ENCODE data around the gene POU2AF1. TPM values are rescaled to one million over a fixed set of nuclear protein-coding genes. Genes with fewer than 3 reads are reported as not detected.

Gene POU2AF1
- polyA plus RNA-seq, 6 donors from 2014 or later, result 63.6 to 114 (median 89.3) TPM

- Mint-ChIP-seq H3K4me1 (peaks cover 56 to 64% (median 59%) of the 10 kb centered on the region in 3 donors), H3K27me3 (no peaks in the 10 kb centered on the region), H3K36me3 (peaks cover 28 to 44% of the 10 kb centered on the region in 2 donors), H3K9me3 (no peaks in the 10 kb centered on the region), H3K4me3 (peak overlapping the region in 3 of 8 donors; percentile 4 to 77 (median 60)), H3K27ac (peak overlapping the region in 5 of 6 donors; percentile 22 to 70 (median 58))
- ATAC-seq (ENCODE audit: low read depth in 2 of 2), result no peak
- DNase-seq, result no peak
Observed at GRCh38 chr11:111361052-111361801, 17.8 kb downstream of the POU2AF1 start.

DNA sequence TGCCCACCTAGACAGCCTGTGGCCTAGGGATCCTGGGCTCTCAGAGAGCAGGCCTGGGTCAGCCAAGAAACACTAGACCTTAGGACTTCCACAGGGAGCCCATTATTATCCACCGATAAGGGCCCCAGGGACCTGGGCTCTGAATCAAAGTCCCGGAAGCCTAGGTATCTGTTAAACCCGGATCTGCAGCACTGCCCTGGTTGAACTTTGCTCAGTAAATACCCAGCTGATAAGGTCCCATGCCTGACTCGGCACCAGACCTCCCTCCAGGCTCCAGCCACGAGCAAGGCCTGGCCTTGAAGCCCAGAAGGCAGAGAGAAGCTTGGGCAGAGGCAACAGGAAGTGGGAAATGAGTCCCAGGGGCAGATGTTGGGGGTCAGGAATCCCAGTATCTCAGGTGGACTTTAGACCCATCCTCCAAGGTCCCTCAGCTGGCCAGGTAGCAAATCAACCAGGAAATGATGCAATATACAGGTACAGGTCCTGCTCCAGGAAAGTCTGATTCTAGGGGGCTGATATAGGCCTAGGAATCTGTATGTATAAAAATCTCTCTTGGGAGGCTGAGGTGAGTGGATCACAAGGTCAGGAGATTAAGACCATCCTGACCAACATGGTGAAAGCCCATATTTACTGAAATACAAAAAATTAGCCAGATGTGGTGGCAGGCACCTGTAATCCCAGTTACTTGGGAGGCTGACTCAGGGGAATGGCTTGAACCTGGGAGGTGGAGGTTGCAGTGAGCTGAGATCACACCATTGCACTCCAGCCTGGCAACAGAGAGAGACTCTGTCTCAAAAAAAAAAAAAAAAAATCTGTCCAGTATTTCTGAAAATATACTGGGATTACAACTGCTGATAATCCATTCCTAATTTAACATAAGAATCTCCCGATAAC lies 18.7 kb downstream of the POU2AF1 start:
- H3K4me1 Mint-ChIP-seq, result peaks cover 51 to 63% (median 55%) of the 10 kb centered on the region in 3 donors
- H3K27ac Mint-ChIP-seq, result peak overlapping the region in 5 of 6 donors; percentile 22 to 73 (median 49)
- ATAC-seq (ENCODE audit: low read depth in 2 of 2), result no peak
- no peak for DNase-seq
- no peaks in the 10 kb centered on the region for H3K27me3 Mint-ChIP-seq
- peak overlapping the region in 1 of 8 donors; percentile 77 for H3K4me3 Mint-ChIP-seq
- H3K36me3 Mint-ChIP-seq, result peaks cover 27 to 40% of the 10 kb centered on the region in 2 donors
- H3K9me3 Mint-ChIP-seq, result no peaks in the 10 kb centered on the region

- peak; percentile 43 to 55 for ATAC-seq (ENCODE audit: low read depth in 2 of 2)
- Mint-ChIP-seq H3K4me3 (peak overlapping the region in 2 of 8 donors; percentile 15 to 77), H3K4me1 (peaks cover 48 to 61% (median 55%) of the 10 kb centered on the region in 3 donors), H3K9me3 (no peaks in the 10 kb centered on the region), H3K36me3 (peaks cover 34 to 36% of the 10 kb centered on the region in 2 donors), H3K27me3 (no peaks in the 10 kb centered on the region), H3K27ac (peak overlapping the region in 1 of 6 donors; percentile 44)
- DNase-seq, result no peak
Observed at GRCh38 chr11:111359223-111360149, 19.6 kb downstream of the POU2AF1 start.

- peaks cover 0 to under 1% (median 0%) of the 10 kb centered on the region in 7 donors for H3K9me3 Mint-ChIP-seq
- ATAC-seq (ENCODE audit: low read depth in 2 of 2), result peak; percentile 43 to 49
- no peak overlapping the region for H3K27ac Mint-ChIP-seq
- no peak overlapping the region for H3K4me3 Mint-ChIP-seq
- H3K36me3 Mint-ChIP-seq, result peaks cover 30 to 46% of the 10 kb centered on the region in 2 donors
- H3K4me1 Mint-ChIP-seq, result peaks cover 46 to 59% (median 55%) of the 10 kb centered on the region in 3 donors
- H3K27me3 Mint-ChIP-seq, result no peaks in the 10 kb centered on the region
- DNase-seq, result no peak
Observed at GRCh38 chr11:111358038-111359001, 20.8 kb downstream of the POU2AF1 start.

GRCh38 chr11:111357150-111358037 lies 21.7 kb downstream of the POU2AF1 start:
- H3K36me3 Mint-ChIP-seq, result peaks cover 34 to 52% of the 10 kb centered on the region in 2 donors
- DNase-seq, result no peak
- H3K27me3 Mint-ChIP-seq, result no peaks in the 10 kb centered on the region
- H3K4me1 Mint-ChIP-seq, result peaks cover 47 to 59% (median 55%) of the 10 kb centered on the region in 3 donors
- ATAC-seq (ENCODE audit: low read depth in 2 of 2), result no peak
- peak overlapping the region in 4 of 6 donors; percentile 73 to 81 (median 80) for H3K27ac Mint-ChIP-seq
- H3K9me3 Mint-ChIP-seq, result peaks cover 0 to 4% (median 0%) of the 10 kb centered on the region in 7 donors
- peak overlapping the region in 2 of 8 donors; percentile 47 to 61 for H3K4me3 Mint-ChIP-seq

- ATAC-seq (ENCODE audit: low read depth in 2 of 2), result no peak
- Mint-ChIP-seq H3K4me3 (no peak overlapping the region), H3K4me1 (peaks cover 40 to 53% (median 51%) of the 10 kb centered on the region in 3 donors), H3K9me3 (peaks cover 0 to 4% (median 0%) of the 10 kb centered on the region in 7 donors), H3K27me3 (no peaks in the 10 kb centered on the region), H3K36me3 (peaks cover 31 to 50% of the 10 kb centered on the region in 2 donors), H3K27ac (peak overlapping the region in 4 of 6 donors; percentile 63 to 80 (median 78))
- DNase-seq, result no peak
Observed at GRCh38 chr11:111356660-111357048, 22.4 kb downstream of the POU2AF1 start.

DNA sequence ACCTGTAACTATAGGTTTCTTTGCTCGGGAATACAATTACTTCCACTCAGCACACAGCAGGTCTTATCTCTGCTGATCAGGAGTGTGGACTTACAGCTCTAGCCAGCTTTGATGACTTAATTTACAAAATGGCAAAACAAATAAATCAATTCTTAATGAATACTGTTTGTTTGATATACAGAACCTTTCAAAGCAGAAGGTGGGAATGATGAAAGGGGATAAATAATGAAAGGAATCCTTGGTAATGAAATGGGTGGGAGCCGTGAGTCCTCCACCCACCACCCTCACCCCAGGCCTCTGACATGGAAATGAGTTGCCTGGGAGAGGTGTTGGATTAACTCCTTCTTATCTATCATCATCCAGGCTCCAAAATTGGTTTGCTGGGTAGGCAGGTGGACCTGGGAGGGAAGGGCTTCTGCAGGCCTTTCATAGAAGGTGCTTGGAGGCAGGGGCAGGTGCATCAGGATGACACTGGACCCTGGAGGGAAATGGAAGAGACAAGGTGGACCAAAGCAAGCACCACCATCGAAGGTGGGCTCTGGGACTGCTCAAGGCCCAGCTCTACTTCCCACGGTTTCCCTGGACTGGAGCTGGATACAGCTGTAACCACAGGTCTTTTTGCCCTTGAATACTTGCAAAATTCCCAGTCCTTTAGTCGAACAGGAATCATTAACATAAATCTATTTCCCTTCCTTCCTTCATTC lies 23.0 kb downstream of the POU2AF1 start:
- ATAC-seq (ENCODE audit: low read depth in 2 of 2), result no peak
- H3K36me3 Mint-ChIP-seq, result peaks cover 31 to 45% of the 10 kb centered on the region in 2 donors
- no peaks in the 10 kb centered on the region for H3K27me3 Mint-ChIP-seq
- peaks cover 40 to 53% (median 45%) of the 10 kb centered on the region in 3 donors for H3K4me1 Mint-ChIP-seq
- no peak for DNase-seq
- no peak overlapping the region for H3K4me3 Mint-ChIP-seq
- peak overlapping the region in 5 of 6 donors; percentile 62 to 88 (median 76) for H3K27ac Mint-ChIP-seq
- peaks cover 0 to 4% (median 0%) of the 10 kb centered on the region in 7 donors for H3K9me3 Mint-ChIP-seq

GRCh38 chr11:111355101-111355500 lies 24.0 kb downstream of the POU2AF1 start:
- peak overlapping the region in 1 of 8 donors; percentile 6 for H3K4me3 Mint-ChIP-seq
- H3K9me3 Mint-ChIP-seq, result peaks cover 0 to 4% (median 0%) of the 10 kb centered on the region in 7 donors

DNA sequence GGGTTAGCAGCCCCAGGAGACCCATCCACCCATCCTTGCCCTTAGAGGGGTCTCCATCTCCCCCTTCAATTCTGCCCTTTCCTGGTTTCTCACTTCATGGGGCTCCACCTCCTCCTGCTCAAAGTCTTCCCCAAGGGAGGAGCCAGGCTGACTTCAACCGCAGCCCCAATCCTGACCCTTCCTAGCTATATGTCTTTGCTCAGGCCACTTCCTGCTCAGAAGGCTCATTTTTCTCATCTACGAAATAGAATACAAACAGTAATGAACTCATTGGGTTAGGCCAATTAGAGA lies 24.5 kb downstream of the POU2AF1 start:
- peak overlapping the region in 5 of 6 donors; percentile 62 to 93 (median 88) for H3K27ac Mint-ChIP-seq
- no peaks in the 10 kb centered on the region for H3K27me3 Mint-ChIP-seq
- no peak overlapping the region for H3K4me3 Mint-ChIP-seq
- H3K4me1 Mint-ChIP-seq, result peaks cover 41 to 52% (median 46%) of the 10 kb centered on the region in 3 donors
- ATAC-seq (ENCODE audit: low read depth in 2 of 2) (no peak), DNase-seq (no peak)
- peaks cover 29 to 45% of the 10 kb centered on the region in 2 donors for H3K36me3 Mint-ChIP-seq
- H3K9me3 Mint-ChIP-seq, result peaks cover 0 to 4% (median 0%) of the 10 kb centered on the region in 7 donors

More at GRCh38 chr11:111355101-111355500, 24.0 kb downstream of the POU2AF1 start:
- no peak for DNase-seq
- Mint-ChIP-seq H3K27me3 (no peaks in the 10 kb centered on the region), H3K4me1 (peaks cover 41 to 49% (median 42%) of the 10 kb centered on the region in 3 donors), H3K36me3 (peaks cover 29 to 45% of the 10 kb centered on the region in 2 donors), H3K27ac (peak overlapping the region in 4 of 6 donors; percentile 69 to 88 (median 82))
- ATAC-seq (ENCODE audit: low read depth in 2 of 2), result no peak

DNA sequence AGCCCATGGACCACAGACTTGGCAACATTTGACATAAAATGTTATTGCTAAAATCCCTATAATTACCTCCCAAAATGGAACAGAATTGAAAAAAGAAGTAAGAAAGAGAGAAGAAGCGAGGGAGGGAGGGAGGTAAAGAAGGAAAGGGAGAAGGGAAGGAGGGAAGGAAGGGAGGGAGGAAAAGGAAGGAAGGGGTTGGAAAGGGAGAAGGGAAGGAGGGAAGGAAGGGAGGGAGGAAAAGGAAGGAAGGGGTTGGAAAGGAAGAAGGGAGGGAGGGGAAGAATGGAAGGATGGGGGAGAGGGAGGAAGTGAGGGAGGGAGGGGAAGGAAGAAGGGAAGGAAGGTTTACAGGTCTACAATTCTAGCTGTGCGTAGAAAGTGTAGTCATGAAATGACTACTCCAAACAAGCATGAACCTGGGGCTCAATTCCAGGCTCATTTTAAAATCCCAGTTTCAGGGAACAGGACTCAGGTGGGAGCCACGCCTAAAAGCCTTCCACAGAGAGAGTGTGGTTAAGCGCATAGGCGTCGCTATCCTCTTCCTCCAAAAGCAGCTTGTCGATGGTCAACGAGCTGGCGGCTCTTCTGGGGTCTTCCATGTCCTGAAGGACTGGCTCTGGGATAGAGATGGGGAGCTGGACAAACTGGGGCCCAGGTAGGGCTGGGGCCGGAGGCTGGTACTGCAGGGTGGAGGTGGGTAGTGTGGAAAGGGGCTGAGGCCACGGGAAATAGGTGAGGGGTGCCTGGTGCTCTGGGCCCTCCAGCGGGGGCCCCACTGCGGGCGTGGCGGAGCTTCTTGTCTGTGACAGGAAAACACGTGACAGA lies 25.1 kb downstream of the POU2AF1 start:
- H3K4me1 Mint-ChIP-seq, result peaks cover 41 to 53% (median 50%) of the 10 kb centered on the region in 3 donors
- ATAC-seq (ENCODE audit: low read depth in 2 of 2) (no peak), DNase-seq (no peak)
- H3K4me3 Mint-ChIP-seq, result no peak overlapping the region
- peak overlapping the region in 5 of 6 donors; percentile 88 to 94 (median 89) for H3K27ac Mint-ChIP-seq
- peaks cover 29 to 45% of the 10 kb centered on the region in 2 donors for H3K36me3 Mint-ChIP-seq
- no peaks in the 10 kb centered on the region for H3K27me3 Mint-ChIP-seq
- H3K9me3 Mint-ChIP-seq, result peaks cover 0 to 4% (median 0%) of the 10 kb centered on the region in 7 donors

Data from naive B cell (primary cell).